Stimulated activated CD8-positive, alpha-beta memory T cell treated with anti-CD3 and anti-CD28 coated beads, Interleukin-15, amount 100 ng/mL, for 48 hours (primary cell): ENCODE data around the gene ZNG1A.
"Not testable (repeated sequence)": the region's sequence is repeated elsewhere in the genome, so short reads cannot be mapped to it uniquely, and the experiment has no call there.

Experiments used
- DNase-seq, 2 donors: peaks; one replicate each; pipeline ENCODE4 v3.0.0-alpha.2; 2020; ENCODE audit warnings: low read depth in 2 of 2

The ZNG1A gene

GRCh38 chr9:98775-99174 lies 80.1 kb downstream of the ZNG1A start:
- DNase-seq: not testable (repeated sequence)

GRCh38 chr9:94992-95391 lies 83.9 kb downstream of the ZNG1A start:
- not testable (repeated sequence) for DNase-seq

- DNase-seq: not testable (repeated sequence)
Measured at GRCh38 chr9:94323-94722, 84.5 kb downstream of the ZNG1A start.

GRCh38 chr9:93909-94308 lies 84.9 kb downstream of the ZNG1A start:
- not testable (repeated sequence) for DNase-seq

- not testable (repeated sequence) for DNase-seq
Measured at GRCh38 chr9:90851-91250, 88.0 kb downstream of the ZNG1A start.

GRCh38 chr9:88396-89037 lies 90.3 kb downstream of the ZNG1A start:
- DNase-seq: not testable (repeated sequence)

- DNase-seq: not testable (repeated sequence)
Measured at GRCh38 chr9:87860-88259, 91.0 kb downstream of the ZNG1A start.

- DNase-seq: not testable (repeated sequence)
Measured at GRCh38 chr9:87105-87504, 91.8 kb downstream of the ZNG1A start.

GRCh38 chr9:86697-87096 lies 92.2 kb downstream of the ZNG1A start:
- not testable (repeated sequence) for DNase-seq

- not testable (repeated sequence) for DNase-seq
Measured at GRCh38 chr9:82932-83689, 95.7 kb downstream of the ZNG1A start.

- DNase-seq: not testable (repeated sequence)
Measured at GRCh38 chr9:78333-78732, 100.5 kb downstream of the ZNG1A start.

GRCh38 chr9:76389-76788 lies 102.5 kb downstream of the ZNG1A start:
- DNase-seq: not testable (repeated sequence)

GRCh38 chr9:73900-74525 lies 104.8 kb downstream of the ZNG1A start:
- not testable (repeated sequence) for DNase-seq

- not testable (repeated sequence) for DNase-seq
Measured at GRCh38 chr9:73076-73899, 105.6 kb downstream of the ZNG1A start.
